Activated T-cell treated with anti-CD3 and anti-CD28 coated beads for 4 hours (primary cell): ENCODE data around the gene LIN9.
"Not testable (repeated sequence)": the region's sequence is repeated elsewhere in the genome, so short reads cannot be mapped to it uniquely, and the experiment has no call there.

ENCODE experiments used
- DNase-seq: peaks from one replicate; pipeline ENCODE4 v3.0.0-alpha.2; 2020

LIN9 gene

GRCh38 chr1:226308723-226309397 lies at the start of gene LIN9:
TSS of gene LIN9 (minus strand) at chr1:226309164. CDS start at chr1:226309139, 25 bp downstream.
- DNase-seq: peak; percentile 91

- no peak for DNase-seq
These were observed 48.5 kb upstream of the LIN9 start for GRCh38 chr1:226357416-226357815.

GRCh38 chr1:226355669-226356551 lies 46.9 kb upstream of the LIN9 start:
- no peak for DNase-seq

- DNase-seq: no peak
These were observed 46.1 kb upstream of the LIN9 start for GRCh38 chr1:226355016-226355415.

GRCh38 chr1:226353698-226354525 lies 44.9 kb upstream of the LIN9 start:
- DNase-seq: no peak

- no peak for DNase-seq
These were observed 42.7 kb upstream of the LIN9 start for GRCh38 chr1:226351709-226352108.

- DNase-seq: no peak
These were observed 41.5 kb upstream of the LIN9 start for GRCh38 chr1:226350519-226350865.

GRCh38 chr1:226349801-226350518 lies 41.0 kb upstream of the LIN9 start:
- DNase-seq: no peak

- no peak for DNase-seq
These were observed 40.1 kb upstream of the LIN9 start for GRCh38 chr1:226349081-226349480.

- no peak for DNase-seq
These were observed 35.7 kb upstream of the LIN9 start for GRCh38 chr1:226344441-226345259.

GRCh38 chr1:226342656-226343055 lies 33.7 kb upstream of the LIN9 start:
- DNase-seq: no peak

GRCh38 chr1:226340111-226340510 lies 31.1 kb upstream of the LIN9 start:
- DNase-seq: not testable (repeated sequence)

GRCh38 chr1:226337276-226337875 lies 28.4 kb upstream of the LIN9 start:
- no peak for DNase-seq

- no peak for DNase-seq
These were observed 26.7 kb upstream of the LIN9 start for GRCh38 chr1:226335661-226336060.

- no peak for DNase-seq
These were observed 24.0 kb upstream of the LIN9 start for GRCh38 chr1:226332947-226333346.

GRCh38 chr1:226329237-226329636 lies 20.3 kb upstream of the LIN9 start:
- DNase-seq: no peak

GRCh38 chr1:226327761-226328162 lies 18.8 kb upstream of the LIN9 start:
- DNase-seq: no peak

- DNase-seq: no peak
These were observed 16.2 kb upstream of the LIN9 start for GRCh38 chr1:226325178-226325577.

- no peak for DNase-seq
These were observed 15.5 kb upstream of the LIN9 start for GRCh38 chr1:226324479-226324878.

- DNase-seq: no peak
These were observed 14.0 kb upstream of the LIN9 start for GRCh38 chr1:226322986-226323385.

- DNase-seq: no peak
These were observed 12.0 kb upstream of the LIN9 start for GRCh38 chr1:226320930-226321329.
